SKM-1 treated with dmso at 0.1 percent for 144 hours (cell line): ENCODE measurements around the gene MED22.
"Not testable (repeated sequence)": the region's sequence is repeated elsewhere in the genome, so short reads cannot be mapped to it uniquely, and the experiment has no call there.

ENCODE experiments used
- DNase-seq: peaks from one replicate; lab custom pipeline; 2025; ENCODE audit not compliant: unreplicated experiment; lab: John Stamatoyannopoulos, UW

MED22 gene

DNA sequence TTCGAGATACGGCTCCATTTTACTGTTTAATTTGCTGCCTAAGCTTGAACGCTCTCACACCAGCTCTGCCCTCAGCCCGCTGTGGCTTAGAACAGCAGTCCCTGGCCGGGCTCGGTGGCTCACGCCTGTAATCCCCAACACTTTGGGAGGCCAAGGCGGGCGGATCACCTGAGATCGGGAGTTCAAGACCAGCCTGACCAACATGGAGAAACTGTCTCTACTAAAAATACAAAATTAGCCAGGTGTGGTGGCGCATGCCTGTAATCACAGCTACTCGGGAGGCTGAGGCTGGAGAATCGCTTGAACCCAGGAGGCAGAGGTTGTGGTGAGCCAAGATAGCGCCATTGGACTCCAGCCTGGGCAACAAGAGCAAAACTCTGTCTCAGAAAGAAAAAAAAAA is 29.3 kb upstream of the MED22 start:
- not testable (repeated sequence) for DNase-seq

GRCh38 chr9:133375724-133376654 is 28.1 kb upstream of the MED22 start, which contains the start of the genes STKLD1 and SURF4:
Gene STKLD1 (plus strand): TSS chr9:133376366. CDS start chr9:133376474, 108 bp downstream.
Gene SURF4 (minus strand): TSS chr9:133376060. CDS start chr9:133375969, 91 bp downstream.
- peak; percentile 93 for DNase-seq

DNA sequence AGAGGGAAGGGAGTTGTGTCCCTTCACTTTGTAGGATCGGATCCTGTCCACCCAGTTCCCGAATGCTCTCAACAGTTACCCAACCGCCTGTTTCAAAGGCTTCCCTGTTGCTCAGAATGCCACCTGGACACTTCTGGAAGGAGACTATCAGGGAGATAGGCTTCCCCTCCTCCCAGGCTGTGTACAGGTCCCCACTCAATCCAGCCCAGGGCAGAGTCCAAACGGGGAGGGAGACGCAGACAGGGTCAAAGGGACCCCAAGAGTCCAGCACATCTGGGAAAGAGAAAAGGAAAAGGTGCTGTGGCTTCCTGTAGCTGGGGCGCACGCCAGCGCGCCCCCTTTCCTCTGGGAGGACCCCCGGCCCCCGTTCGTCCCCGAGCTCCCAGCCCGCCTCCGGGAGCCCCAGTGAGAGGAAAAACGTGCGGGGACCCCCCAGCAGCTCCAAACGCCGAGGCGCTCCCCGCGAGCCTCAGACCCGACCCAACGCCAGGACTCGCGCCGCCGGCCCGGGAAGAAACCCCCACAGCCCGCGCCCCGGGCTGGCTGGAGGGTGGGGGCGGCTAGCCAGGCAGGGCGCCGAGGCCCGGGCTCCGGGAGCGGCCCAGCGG is 27.3 kb upstream of the MED22 start:
- DNase-seq = no peak

DNA sequence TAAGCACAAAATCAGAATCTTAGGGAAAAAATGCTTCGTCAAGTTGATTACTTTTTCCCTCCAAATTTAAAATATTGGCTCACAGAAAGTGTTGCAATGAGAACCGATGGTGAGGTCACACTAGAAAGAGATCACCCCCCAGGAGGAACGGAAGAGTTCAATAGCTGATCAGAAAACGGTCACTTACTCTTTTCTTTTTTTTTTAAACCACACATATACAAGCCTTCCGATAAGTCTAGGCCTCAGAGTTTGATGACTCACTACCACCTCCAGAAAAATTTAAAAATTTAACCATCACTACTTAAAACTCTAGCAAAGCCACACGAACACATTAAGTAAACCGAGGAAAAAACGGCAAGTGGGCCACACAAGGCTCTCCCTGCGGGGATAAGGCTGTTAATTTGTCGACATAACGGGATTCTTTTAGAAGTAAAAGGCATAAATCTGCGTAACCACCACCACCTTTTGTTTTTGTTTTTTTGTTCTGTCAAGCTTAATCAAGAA is 26.7 kb upstream of the MED22 start:
- peak; percentile 50 for DNase-seq

- no peak for DNase-seq
These were observed 24.2 kb upstream of the MED22 start for GRCh38 chr9:133372144-133372543.

GRCh38 chr9:133371261-133371711 is 23.4 kb upstream of the MED22 start:
- no peak for DNase-seq

DNA sequence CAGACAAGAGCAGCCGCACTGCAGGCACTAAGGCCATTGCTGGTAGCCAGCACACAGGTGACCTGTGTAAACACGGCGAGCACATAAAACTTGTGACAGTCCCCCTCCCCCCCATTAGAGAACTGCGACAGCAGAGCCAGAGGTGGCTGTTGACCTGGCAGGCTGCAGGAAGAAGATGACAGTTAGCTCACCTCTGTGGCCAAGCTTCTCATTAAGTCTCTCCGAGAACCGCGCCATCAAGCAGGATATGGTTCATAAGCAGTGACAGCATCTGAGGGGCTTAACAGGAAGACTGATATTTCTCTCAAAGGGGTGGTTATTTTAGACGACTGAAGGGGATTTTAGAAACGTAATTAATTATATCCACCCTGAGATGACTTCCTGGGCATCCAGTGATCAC is 22.8 kb upstream of the MED22 start:
- DNase-seq = no peak

DNA sequence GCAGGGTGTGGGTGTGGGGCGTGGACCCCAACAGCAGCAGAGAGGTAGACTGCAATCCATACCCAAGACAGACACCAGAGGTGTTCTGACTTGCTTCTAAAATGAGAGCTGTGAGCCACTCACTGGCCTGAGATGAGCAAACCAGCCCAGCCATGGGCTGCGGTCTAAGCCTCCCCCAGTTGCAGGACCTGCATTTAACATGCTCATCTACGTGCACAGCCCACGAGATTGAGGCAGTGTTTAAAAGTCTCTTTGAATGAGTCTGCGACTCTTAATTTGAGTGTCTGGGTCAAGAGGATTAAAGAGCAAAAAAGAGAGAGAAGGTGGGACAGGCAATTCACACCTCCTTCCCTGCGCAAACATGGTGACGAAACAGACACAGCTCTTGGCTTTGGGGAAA is 22.0 kb upstream of the MED22 start:
- no peak for DNase-seq

- DNase-seq = no peak
These were observed 21.5 kb upstream of the MED22 start for GRCh38 chr9:133369422-133369821.

- no peak for DNase-seq
These were observed 20.4 kb upstream of the MED22 start for GRCh38 chr9:133368249-133368881.

DNA sequence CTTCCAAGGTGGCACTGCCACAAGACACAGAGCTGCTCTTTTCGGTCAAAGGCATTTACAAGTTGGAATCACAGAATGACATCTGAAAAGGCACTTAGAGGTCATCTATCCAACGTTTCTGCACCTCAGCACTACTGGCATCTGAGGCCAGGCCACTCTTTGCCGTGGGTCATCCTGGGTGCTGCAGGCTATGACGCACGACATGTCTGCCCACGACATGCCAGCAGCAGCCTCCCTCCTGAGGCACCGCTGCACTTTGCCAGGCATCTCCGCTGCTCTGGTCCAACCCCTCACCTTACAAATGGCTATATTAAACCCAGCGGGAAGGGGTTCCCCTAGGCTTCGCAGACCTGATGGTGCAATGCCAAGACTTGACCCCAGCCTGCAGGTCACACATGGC is 19.8 kb upstream of the MED22 start:
- DNase-seq = no peak

DNA sequence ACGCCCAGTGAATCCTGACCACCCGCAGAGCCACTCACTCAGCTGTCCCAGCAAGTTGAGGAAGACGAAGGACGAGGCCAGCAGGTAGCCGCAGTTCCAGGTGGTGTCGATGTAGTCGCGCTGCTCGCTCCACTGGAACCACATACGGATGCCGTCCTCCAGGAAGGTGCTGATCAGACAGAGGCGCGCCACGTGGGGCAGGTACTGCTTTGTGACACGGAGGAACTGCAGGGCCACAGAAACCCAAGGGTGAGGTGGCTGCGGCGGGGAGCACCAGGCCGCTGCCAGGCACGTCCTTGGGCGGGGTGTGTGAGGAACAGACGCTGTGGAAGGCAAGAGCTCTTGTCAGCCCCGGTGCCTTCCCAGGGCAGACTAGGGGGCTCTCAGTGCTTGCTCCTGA is 19.3 kb upstream of the MED22 start:
- DNase-seq = no peak

DNA sequence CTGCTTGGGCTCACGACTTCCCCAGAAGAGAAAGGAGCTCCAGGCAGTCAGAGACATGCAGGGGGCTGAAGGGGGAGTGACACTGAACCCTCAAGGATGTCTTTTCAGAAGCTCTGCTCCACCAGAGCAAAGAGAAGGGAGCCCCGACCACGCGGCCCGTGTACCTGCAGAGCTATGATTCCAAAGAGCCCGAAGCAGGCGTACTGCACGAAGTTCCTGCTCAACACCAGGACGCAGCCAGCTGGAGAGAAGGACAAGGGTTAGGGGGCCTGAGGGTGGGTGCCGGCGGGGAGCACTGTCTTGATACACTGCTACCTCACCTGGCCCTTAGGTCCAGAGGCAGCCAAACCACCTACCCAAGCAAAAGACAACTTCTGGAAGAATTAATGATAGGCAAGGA is 18.5 kb upstream of the MED22 start:
- no peak for DNase-seq

GRCh38 chr9:133362359-133363044 is 14.6 kb upstream of the MED22 start:
- DNase-seq = no peak

DNA sequence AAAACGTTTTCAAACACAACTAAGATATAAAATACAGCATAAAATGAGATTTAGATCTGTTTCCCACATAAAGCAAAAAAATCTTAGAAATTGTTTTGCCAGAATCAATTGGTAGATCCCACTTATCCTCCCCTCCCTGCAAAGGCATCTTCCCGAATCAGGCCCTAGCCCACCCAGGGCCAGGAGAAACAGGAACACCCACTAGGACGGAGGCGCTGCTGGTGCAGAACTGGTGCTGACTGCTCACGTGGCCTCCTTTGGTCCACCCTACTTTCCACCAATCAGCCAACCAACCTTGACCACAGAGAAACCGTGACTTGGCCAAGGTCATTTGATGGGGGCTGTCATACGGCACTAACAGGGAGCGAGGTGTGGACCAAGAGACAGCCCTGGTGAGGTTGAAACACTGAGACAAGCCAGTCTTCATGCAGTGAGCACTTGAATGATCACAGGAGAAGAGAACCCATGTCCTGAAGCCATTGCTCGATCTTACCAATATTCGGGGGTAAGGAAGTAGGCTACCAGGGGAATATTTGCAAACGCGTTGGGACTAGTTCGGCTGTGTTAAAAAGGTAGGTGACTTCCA is 13.7 kb upstream of the MED22 start:
- no peak for DNase-seq

DNA sequence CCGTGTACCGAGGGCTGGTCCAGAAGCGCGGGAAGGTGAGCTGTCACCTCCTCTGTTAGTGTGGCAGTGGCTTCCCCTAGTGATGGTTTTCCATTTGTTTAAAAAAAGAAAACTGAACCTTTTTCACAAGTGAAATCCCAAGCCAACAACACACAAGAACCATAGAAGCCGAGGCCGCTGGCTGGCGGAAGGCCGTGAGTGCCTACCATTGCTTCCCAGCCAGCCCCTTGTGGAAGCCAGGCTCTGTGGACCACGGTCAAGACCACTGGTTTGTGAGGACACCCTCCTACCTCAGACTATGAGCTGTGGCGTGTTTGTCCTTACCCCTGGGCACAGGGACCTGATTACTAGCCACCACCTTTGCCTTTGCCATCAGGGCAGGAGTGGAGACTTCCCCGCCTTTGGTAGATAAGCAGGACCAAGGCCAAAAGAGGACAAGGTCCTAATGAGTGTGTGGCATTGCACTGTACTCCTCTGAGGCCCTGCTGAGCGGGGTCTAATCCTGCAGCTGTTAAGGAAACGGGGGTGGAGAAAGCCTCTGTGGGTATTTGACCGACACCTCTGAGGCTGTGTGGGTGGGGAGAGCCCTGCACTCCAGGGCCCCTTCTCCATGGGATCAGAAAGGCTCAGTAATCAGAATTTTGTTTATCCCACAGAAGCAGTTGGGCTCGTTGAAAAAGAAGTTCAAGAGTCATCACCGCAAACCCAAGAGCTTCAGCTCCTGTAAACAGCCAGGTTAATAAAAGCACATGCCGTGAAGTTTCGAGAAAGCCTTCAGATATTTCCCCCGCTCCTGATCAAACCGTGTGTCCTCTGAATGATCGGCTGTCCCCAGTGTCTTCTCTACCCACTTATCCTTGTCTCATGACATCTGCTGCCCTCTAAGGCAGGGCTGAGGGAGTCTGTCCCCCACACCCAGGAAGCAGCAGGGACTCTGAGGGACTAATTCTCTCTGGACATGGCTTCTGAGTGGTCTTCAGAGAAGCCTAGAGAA is 12.8 kb upstream of the MED22 start:
- no peak for DNase-seq

DNA sequence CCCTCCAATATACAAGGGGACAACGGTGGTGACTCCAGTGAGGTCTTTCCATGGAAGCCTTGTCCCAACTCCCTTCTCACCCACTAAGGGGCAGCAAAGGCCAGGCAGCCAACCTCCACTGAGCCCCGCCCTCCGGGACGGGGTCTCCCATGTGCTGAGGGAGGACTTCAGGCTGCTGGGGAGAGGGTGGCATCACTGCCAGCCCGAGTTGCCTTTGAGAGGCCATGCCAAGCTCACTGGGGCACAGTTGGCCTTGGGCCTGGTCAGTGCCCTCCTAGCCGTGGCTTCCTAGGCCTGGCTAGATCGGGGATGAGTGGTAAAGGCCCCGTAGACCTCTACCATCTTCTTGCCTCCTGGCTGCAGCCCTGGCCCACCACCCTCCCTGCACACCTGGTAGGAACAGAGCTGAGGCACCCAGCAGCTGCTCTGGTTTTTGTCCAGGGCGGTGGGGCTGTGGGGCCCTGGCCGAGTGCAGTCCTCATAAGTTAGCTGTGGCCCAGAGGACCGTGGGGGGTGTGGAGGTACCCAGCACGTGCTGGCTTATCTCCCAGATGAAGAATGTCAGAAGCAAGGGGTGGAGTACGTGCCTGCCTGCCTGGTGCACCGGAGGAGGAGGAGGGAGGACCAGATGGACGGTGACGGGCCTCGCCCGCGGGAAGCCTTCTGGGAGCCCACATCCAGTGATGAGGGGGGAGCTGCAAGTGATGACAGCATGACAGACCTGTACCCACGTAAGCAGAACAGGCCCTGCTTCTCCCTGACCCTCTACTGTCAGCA is 11.7 kb upstream of the MED22 start:
- no peak for DNase-seq

- no peak for DNase-seq
These were observed 9.7 kb upstream of the MED22 start for GRCh38 chr9:133357656-133358055.
